H1 (cell line): ENCODE data around the gene COL16A1.

Source experiments
- CBX8 ChIP-seq: fragments of 300-800, 300-1000 bp; sonication (generic); IDR thresholded peaks from 2 replicates; pipeline ENCODE4 v1.7.1; 2016; ENCODE audit warnings: low read depth, low read length, borderline replicate concordance
- POLR2A ChIP-seq, 2 experiments: IDR thresholded peaks; 1 replicate in 1 of 2; 2 replicates in 1 of 2; pipeline ENCODE4 v1.6.1; 2011; ENCODE audit warnings: low read depth in 2 of 2, low read length in 2 of 2, mild to moderate bottlenecking in 2 of 2; ENCODE audit errors: control extremely low read depth in 1 of 2
- YY1 ChIP-seq: IDR thresholded peaks from 2 replicates; pipeline ENCODE4 v1.6.1; 2011; ENCODE audit warnings: low read depth, mild to moderate bottlenecking, low read length
- TF ChIP-seq, protein P1 (sequence below), 3 experiments: IDR thresholded peaks; 1 replicate in 2 of 3; 2 replicates in 1 of 3; pipeline versions ENCODE4 v1.5.1 to v1.6.1; 2011; ENCODE audit warnings: low read length in 3 of 3, mild to moderate bottlenecking in 3 of 3, inconsistent platforms in 2 of 3, low read depth in 1 of 3, moderate library complexity in 1 of 3; ENCODE audit not compliant: insufficient read depth in 1 of 3; ENCODE audit errors: control extremely low read depth in 1 of 3

DNA sequence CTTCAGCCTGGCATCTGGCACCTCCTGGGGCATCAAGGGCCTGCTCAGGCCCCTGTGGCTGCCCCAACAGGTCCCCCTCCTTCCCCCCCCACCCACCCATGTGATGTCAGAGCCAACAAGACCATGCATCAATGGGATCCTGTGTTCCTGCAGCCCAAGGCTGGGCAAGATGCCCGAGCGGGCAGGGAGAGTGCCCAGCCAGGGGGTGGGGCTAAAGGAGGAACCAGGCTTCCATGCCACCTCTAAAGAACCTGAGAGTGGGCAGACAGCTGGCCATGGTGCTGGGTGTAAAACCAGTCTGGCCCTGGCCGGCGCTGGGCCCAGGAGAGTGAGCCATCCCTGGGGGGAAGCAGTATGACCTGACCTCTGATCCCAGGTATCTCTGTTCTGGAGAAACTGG lies 7.6 kb downstream of the COL16A1 start:
- no peak for TF ChIP-seq CBX8
- TF ChIP-seq YY1, result no peak
- TF ChIP-seq, protein P1, sequence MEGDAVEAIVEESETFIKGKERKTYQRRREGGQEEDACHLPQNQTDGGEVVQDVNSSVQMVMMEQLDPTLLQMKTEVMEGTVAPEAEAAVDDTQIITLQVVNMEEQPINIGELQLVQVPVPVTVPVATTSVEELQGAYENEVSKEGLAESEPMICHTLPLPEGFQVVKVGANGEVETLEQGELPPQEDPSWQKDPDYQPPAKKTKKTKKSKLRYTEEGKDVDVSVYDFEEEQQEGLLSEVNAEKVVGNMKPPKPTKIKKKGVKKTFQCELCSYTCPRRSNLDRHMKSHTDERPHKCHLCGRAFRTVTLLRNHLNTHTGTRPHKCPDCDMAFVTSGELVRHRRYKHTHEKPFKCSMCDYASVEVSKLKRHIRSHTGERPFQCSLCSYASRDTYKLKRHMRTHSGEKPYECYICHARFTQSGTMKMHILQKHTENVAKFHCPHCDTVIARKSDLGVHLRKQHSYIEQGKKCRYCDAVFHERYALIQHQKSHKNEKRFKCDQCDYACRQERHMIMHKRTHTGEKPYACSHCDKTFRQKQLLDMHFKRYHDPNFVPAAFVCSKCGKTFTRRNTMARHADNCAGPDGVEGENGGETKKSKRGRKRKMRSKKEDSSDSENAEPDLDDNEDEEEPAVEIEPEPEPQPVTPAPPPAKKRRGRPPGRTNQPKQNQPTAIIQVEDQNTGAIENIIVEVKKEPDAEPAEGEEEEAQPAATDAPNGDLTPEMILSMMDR (IDR thresholded peaks at IDR 0.05; ENCODE audit: control extremely low read depth in 1 of 3, insufficient read depth in 1 of 3, low read depth in 1 of 3, low read length in 3 of 3), result no peak
- no peak for TF ChIP-seq POLR2A (IDR thresholded peaks at IDR 0.05; ENCODE audit: control extremely low read depth in 1 of 2, low read depth in 2 of 2, low read length in 2 of 2)
